IMR-90 (cell line): ENCODE measurements around the gene CRTAC1. TPM values are rescaled to one million over a fixed set of nuclear protein-coding genes. Genes with fewer than 3 reads are reported as not detected.

Experiments
- ATAC-seq: fragments of 200-7000 bp; cut with Tn5 transposase; 2 replicates; pipeline ENCODE4 v1.9.1; 2020; ENCODE audit warnings: low read depth, mild to moderate bottlenecking, moderate library complexity
- BruUV-seq: library from RNA; stranded (reverse); fragments of 400-500 nt; replicated peaks from 2 replicates; lab custom pipeline; 2021; lab: Mats Ljungman, UMichigan
- CTCF ChIA-PET: fragments of 300-600 bp; formaldehyde crosslinking; extraction: SDS; loops from one replicate; lab custom pipeline; 2021; ENCODE audit warnings: antibody characterized with exemption; lab: Yijun Ruan, JAX
- POLR2A ChIA-PET: fragments of 300-600 bp; sonication (Branson Sonifier 250); formaldehyde crosslinking; loops from one replicate; lab custom pipeline; 2022; ENCODE audit warnings: antibody characterized with exemption; ENCODE audit not compliant: unreplicated experiment; lab: Charles Lee
- DNase-seq: peaks from one replicate; pipeline ENCODE4 v3.0.0; 2013
- H2AFZ ChIP-seq: replicated peaks from 2 replicates; pipeline ENCODE3; 2013; ENCODE audit warnings: low read length, mild to moderate bottlenecking; ENCODE audit not compliant: poor library complexity
- H2AK5ac ChIP-seq: 2 replicates; pipeline ENCODE4 v1.6.1; 2013; ENCODE audit warnings: low read depth, low read length, inconsistent platforms
- H2AK9ac ChIP-seq: replicated peaks from 2 replicates; pipeline ENCODE3; 2013; ENCODE audit warnings: mild to moderate bottlenecking, low read depth, low read length, moderate library complexity; ENCODE audit not compliant: poor library complexity
- H2BK120ac ChIP-seq: 2 replicates; pipeline ENCODE4 v1.6.1; 2013; ENCODE audit warnings: low read depth, low read length, inconsistent platforms
- H2BK15ac ChIP-seq: 3 replicates; pipeline ENCODE4 v1.6.1; 2013; ENCODE audit warnings: low read depth, low read length, inconsistent platforms
- H2BK20ac ChIP-seq: 2 replicates; pipeline ENCODE4 v1.6.1; 2013; ENCODE audit warnings: low read depth, mild to moderate bottlenecking, inconsistent platforms, low read length, moderate library complexity
- H2BK5ac ChIP-seq: 2 replicates; pipeline ENCODE4 v1.6.1; 2013; ENCODE audit warnings: mild to moderate bottlenecking, low read depth, low read length, inconsistent platforms; ENCODE audit not compliant: poor library complexity, severe bottlenecking
- H3K14ac ChIP-seq: replicated peaks from 2 replicates; pipeline ENCODE4 v1.6.1; 2013; ENCODE audit warnings: low read depth, low read length, inconsistent platforms
- H3K18ac ChIP-seq: 2 replicates; pipeline ENCODE4 v1.6.1; 2013; ENCODE audit warnings: low read depth, low read length, control low read depth
- H3K23ac ChIP-seq: 2 replicates; pipeline ENCODE4 v1.6.1; 2013; ENCODE audit warnings: low read depth, low read length, inconsistent platforms
- H3K27ac ChIP-seq: 2 replicates; pipeline ENCODE4 v1.5.1; 2013; ENCODE audit warnings: mild to moderate bottlenecking, control low read depth, low read length; ENCODE audit not compliant: insufficient read depth
- H3K27me3 ChIP-seq: 2 replicates; pipeline ENCODE4 v1.6.1; 2013; ENCODE audit warnings: low read length; ENCODE audit not compliant: control insufficient read depth, insufficient read depth
- H3K36me3 ChIP-seq: 2 replicates; pipeline ENCODE4 v1.6.1; 2013; ENCODE audit warnings: low read length, mixed read lengths; ENCODE audit not compliant: control insufficient read depth, insufficient read depth
- H3K4ac ChIP-seq: 2 replicates; pipeline ENCODE4 v1.6.1; 2013; ENCODE audit warnings: low read depth, low read length, inconsistent platforms
- H3K4me1 ChIP-seq: 2 replicates; pipeline ENCODE4 v1.6.1; 2013; ENCODE audit warnings: low read length, mixed read lengths; ENCODE audit not compliant: control insufficient read depth, insufficient read depth
- H3K4me2 ChIP-seq: 2 replicates; pipeline ENCODE4 v1.6.1; 2013; ENCODE audit warnings: low read depth, mild to moderate bottlenecking, control low read depth, low read length, moderate library complexity
- H3K4me3 ChIP-seq: 2 replicates; pipeline ENCODE4 v1.5.1; 2013; ENCODE audit warnings: low read depth, mild to moderate bottlenecking, control low read depth, low read length, moderate library complexity; ENCODE audit not compliant: insufficient read depth
- H3K56ac ChIP-seq: 2 replicates; pipeline ENCODE4 v1.6.1; 2013; ENCODE audit warnings: low read length, inconsistent platforms; ENCODE audit not compliant: insufficient read depth; ENCODE audit errors: extremely low read depth
- H3K79me1 ChIP-seq, 2 experiments: 2 replicates each; pipeline ENCODE4 v1.6.1; 2013; ENCODE audit warnings: low read length in 2 of 2, inconsistent platforms in 1 of 2, low read depth in 1 of 2
- H3K9ac ChIP-seq: 2 replicates; pipeline ENCODE4 v1.6.1; 2013; ENCODE audit warnings: low read depth, low read length, control low read depth
- H3K9me1 ChIP-seq: 2 replicates; pipeline ENCODE4 v1.6.1; 2013; ENCODE audit warnings: low read length, inconsistent platforms; ENCODE audit not compliant: insufficient read depth
- H3K9me3 ChIP-seq: 2 replicates; pipeline ENCODE4 v1.6.1; 2013; ENCODE audit warnings: low read length; ENCODE audit not compliant: control insufficient read depth, insufficient read depth
- H4K20me1 ChIP-seq: 2 replicates; pipeline ENCODE4 v1.6.1; 2013; ENCODE audit warnings: low read length, inconsistent platforms; ENCODE audit not compliant: insufficient read depth
- H4K5ac ChIP-seq: 2 replicates; pipeline ENCODE4 v1.6.1; 2013; ENCODE audit warnings: mild to moderate bottlenecking, low read depth, low read length, control low read depth
- H4K8ac ChIP-seq, 2 experiments: 2 replicates each; pipeline ENCODE4 v1.6.1; 2013; ENCODE audit warnings: low read depth in 2 of 2, low read length in 2 of 2, control low read depth in 1 of 2, inconsistent platforms in 1 of 2
- H4K91ac ChIP-seq: 2 replicates; pipeline ENCODE4 v1.6.1; 2013; ENCODE audit warnings: low read depth, low read length, inconsistent platforms; ENCODE audit not compliant: insufficient read depth
- BHLHE40 ChIP-seq: fragments of 150-350 bp; IDR thresholded peaks from 2 replicates; pipeline ENCODE4 v1.6.1; 2016; ENCODE audit warnings: mild to moderate bottlenecking, low read depth, low read length
- CEBPB ChIP-seq: IDR thresholded peaks from 2 replicates; pipeline ENCODE4 v1.6.1; 2012; ENCODE audit warnings: low read depth, low read length, improper control_type of control experiment
- CHD1 ChIP-seq: IDR thresholded peaks from 2 replicates; pipeline ENCODE4 v1.6.1; 2012; ENCODE audit warnings: low read depth, low read length, improper control_type of control experiment
- FOS ChIP-seq: fragments of 150-350 bp; IDR thresholded peaks from 2 replicates; pipeline ENCODE4 v1.6.1; 2016; ENCODE audit warnings: low read depth, low read length
- MAFK ChIP-seq: IDR thresholded peaks from 2 replicates; pipeline ENCODE4 v1.6.1; 2012; ENCODE audit warnings: low read depth, low read length, improper control_type of control experiment
- MAZ ChIP-seq: IDR thresholded peaks from 2 replicates; pipeline ENCODE4 v1.6.1; 2012; ENCODE audit warnings: low read depth, mild to moderate bottlenecking, low read length, improper control_type of control experiment, moderate library complexity, borderline replicate concordance
- POLR2A ChIP-seq: IDR thresholded peaks from 2 replicates; pipeline ENCODE4 v1.6.1; 2012; ENCODE audit warnings: mild to moderate bottlenecking, low read depth, low read length
- RAD21 ChIP-seq: IDR thresholded peaks from 2 replicates; pipeline ENCODE4 v1.6.1; 2012; ENCODE audit warnings: low read length, improper control_type of control experiment
- RCOR1 ChIP-seq: IDR thresholded peaks from 2 replicates; pipeline ENCODE4 v1.6.1; 2012; ENCODE audit warnings: mild to moderate bottlenecking, low read length, improper control_type of control experiment; ENCODE audit not compliant: insufficient replicate concordance
- RFX5 ChIP-seq: IDR thresholded peaks from 2 replicates; pipeline ENCODE4 v1.8.0; 2012; ENCODE audit warnings: low read depth, mild to moderate bottlenecking, low read length, moderate library complexity
- WGBS, 2 experiments: methylation state at CpG; one replicate each; pipeline versions ENCODE4 v1.1.5 to v1.1.7; 2013; ENCODE audit warnings: missing lambda C conversion rate in 2 of 2; ENCODE audit not compliant: insufficient read length in 1 of 2; ENCODE audit errors: extremely low coverage in 2 of 2; 5-methylcytosine and 5-hydroxymethylcytosine counted together
- dilution Hi-C: fragments of 300-500 bp; cut with HindIII; formaldehyde crosslinking; loops from one replicate; pipeline ENCODE4 v1.14.3; 2018; ENCODE audit warnings: low sequenced_read_pairs; ENCODE audit not compliant: unreplicated experiment
- in situ Hi-C: fragments of 300-500 bp; cut with MboI; formaldehyde crosslinking; loops from 3 replicates; pipeline ENCODE4 v1.14.3; 2019; ENCODE audit warnings: low sequenced_read_pairs, inconsistent platforms, mixed read lengths
- intact Hi-C: fragments of 100-400 bp; cut with micrococcal nuclease; formaldehyde crosslinking; loops from 2 replicates; pipeline ENCODE4 v1.10.0; 2022
- polyA plus RNA-seq, 3 experiments: library from polyadenylated mRNA; depleted of rRNA; stranded (reverse); fragments of >200 nt; gene quantifications; 2 replicates each; pipeline ENCODE4 v1.2.3, GENCODE V29; 2012; ENCODE audit warnings: low replicate concordance in 1 of 3
- total RNA-seq: library from RNA; depleted of rRNA; stranded (reverse); fragments of >200 nt; gene quantifications from 2 replicates; pipeline ENCODE4 v1.2.3, GENCODE V29; 2012
- TF ChIP-seq, protein P1 (sequence below): fragments of 150-350 bp; IDR thresholded peaks from 2 replicates; pipeline ENCODE4 v1.6.1; 2016; ENCODE audit warnings: low read depth, mild to moderate bottlenecking, low read length, moderate library complexity, borderline replicate concordance
- TF ChIP-seq, protein P2 (sequence below): conservative IDR thresholded peaks from 2 replicates; pipeline ENCODE4 v1.5.1; 2012; ENCODE audit warnings: mild to moderate bottlenecking, low read depth, low read length, improper control_type of control experiment

Gene CRTAC1
- total and polyA plus RNA-seq, 2 of the 4 experiments (the other 2 are of a cell fraction), result not detected

DNA sequence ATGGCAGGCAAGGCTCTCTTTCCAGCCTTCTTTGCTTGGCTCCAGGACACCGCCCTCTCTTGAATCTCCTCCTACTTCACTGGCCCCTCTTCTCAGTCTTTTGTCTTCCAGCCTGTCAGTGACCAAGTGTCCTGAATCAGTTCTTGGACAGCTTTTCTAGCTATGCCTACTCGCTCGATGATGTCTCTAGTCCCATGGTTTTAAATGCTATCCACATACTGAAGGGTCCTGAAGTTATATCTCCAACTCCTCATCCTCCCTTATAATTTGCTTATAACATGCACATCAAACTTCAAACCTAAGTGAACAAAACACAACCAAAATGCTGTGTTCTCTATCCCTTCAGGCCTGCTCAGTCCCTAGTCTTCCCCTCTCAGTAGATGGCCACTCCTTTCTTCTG is 185.7 kb downstream of the CRTAC1 start:
- no peak overlapping the region for H3K18ac ChIP-seq
- no peak overlapping the region for H4K5ac ChIP-seq
- dilution Hi-C loops, result no loop called here
- H3K14ac ChIP-seq, result no peak overlapping the region
- no peaks in the 10 kb centered on the region for H3K36me3 ChIP-seq
- no peak overlapping the region for H2BK5ac ChIP-seq
- H2BK20ac ChIP-seq, result no peak overlapping the region
- H4K91ac ChIP-seq, result no peak overlapping the region
- ATAC-seq, result no peak
- H3K27me3 ChIP-seq, result peaks cover 16% of the 10 kb centered on the region
- H4K8ac ChIP-seq, result no peak overlapping the region
- no peaks in the 10 kb centered on the region for H3K9me3 ChIP-seq
- WGBS, 2 experiments, result 83% methylated on average over 3 of the region's 3 CpGs; no CpG with 5 or more reads in 1 of the 2 experiments
- H2BK15ac ChIP-seq, result no peak overlapping the region
- no peaks in the 10 kb centered on the region for H4K20me1 ChIP-seq
- no peak overlapping the region for H2AK5ac ChIP-seq
- no peak overlapping the region for H3K9ac ChIP-seq
- H3K56ac ChIP-seq, result no peak overlapping the region
- POLR2A ChIA-PET, result no interaction called here
- peaks cover 6% of the 10 kb centered on the region; the same call in 1 of the 2 replicates for H3K9me1 ChIP-seq
- H3K27ac ChIP-seq, result no peak overlapping the region
- no peak for TF ChIP-seq MAFK
- no peak for TF ChIP-seq MAZ
- no peak for TF ChIP-seq CEBPB
- no peak for TF ChIP-seq POLR2A
- TF ChIP-seq RFX5, result no peak
- no peak for TF ChIP-seq RCOR1
- no peak for TF ChIP-seq CHD1
- TF ChIP-seq RAD21, result no peak
- TF ChIP-seq, protein P1, sequence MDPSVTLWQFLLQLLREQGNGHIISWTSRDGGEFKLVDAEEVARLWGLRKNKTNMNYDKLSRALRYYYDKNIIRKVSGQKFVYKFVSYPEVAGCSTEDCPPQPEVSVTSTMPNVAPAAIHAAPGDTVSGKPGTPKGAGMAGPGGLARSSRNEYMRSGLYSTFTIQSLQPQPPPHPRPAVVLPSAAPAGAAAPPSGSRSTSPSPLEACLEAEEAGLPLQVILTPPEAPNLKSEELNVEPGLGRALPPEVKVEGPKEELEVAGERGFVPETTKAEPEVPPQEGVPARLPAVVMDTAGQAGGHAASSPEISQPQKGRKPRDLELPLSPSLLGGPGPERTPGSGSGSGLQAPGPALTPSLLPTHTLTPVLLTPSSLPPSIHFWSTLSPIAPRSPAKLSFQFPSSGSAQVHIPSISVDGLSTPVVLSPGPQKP, result no peak
- TF ChIP-seq BHLHE40, result no peak
- TF ChIP-seq, protein P2, sequence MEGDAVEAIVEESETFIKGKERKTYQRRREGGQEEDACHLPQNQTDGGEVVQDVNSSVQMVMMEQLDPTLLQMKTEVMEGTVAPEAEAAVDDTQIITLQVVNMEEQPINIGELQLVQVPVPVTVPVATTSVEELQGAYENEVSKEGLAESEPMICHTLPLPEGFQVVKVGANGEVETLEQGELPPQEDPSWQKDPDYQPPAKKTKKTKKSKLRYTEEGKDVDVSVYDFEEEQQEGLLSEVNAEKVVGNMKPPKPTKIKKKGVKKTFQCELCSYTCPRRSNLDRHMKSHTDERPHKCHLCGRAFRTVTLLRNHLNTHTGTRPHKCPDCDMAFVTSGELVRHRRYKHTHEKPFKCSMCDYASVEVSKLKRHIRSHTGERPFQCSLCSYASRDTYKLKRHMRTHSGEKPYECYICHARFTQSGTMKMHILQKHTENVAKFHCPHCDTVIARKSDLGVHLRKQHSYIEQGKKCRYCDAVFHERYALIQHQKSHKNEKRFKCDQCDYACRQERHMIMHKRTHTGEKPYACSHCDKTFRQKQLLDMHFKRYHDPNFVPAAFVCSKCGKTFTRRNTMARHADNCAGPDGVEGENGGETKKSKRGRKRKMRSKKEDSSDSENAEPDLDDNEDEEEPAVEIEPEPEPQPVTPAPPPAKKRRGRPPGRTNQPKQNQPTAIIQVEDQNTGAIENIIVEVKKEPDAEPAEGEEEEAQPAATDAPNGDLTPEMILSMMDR, result no peak
- TF ChIP-seq FOS, result no peak
- H3K79me1 ChIP-seq, result no peaks in the 10 kb centered on the region
- no TSS peak for BruUV-seq
- in situ Hi-C loops, result no loop called here
- no peak for DNase-seq
- H3K4me3 ChIP-seq, result no peak overlapping the region
- intact Hi-C loops, result no loop called here
- H3K4me1 ChIP-seq, result 0 out of 2 replicates have a peak, but pooled peaks cover 2% of the 10 kb centered on the region
- no peak overlapping the region for H2BK120ac ChIP-seq
- no peak overlapping the region for H3K23ac ChIP-seq
- H3K4ac ChIP-seq, result no peak overlapping the region
- H3K4me2 ChIP-seq, result no peak overlapping the region
- no peak overlapping the region for H2AFZ ChIP-seq
- H2AK9ac ChIP-seq, result no peak overlapping the region
- CTCF ChIA-PET, result no interaction called here
